GM12872 (cell line): ENCODE data around the gene RHOV.

ENCODE experiments used
- CTCF ChIP-seq: IDR thresholded peaks from 3 replicates; pipeline ENCODE4 v1.5.1; 2011; ENCODE audit warnings: low read depth, mild to moderate bottlenecking, low read length, moderate library complexity; ENCODE audit not compliant: insufficient read depth

RHOV gene

GRCh38 chr15:40869686-40870085 lies 4.3 kb downstream of the RHOV start:
- no peak for TF ChIP-seq CTCF

- no peak for TF ChIP-seq CTCF
Observed at GRCh38 chr15:40867199-40867598, 6.8 kb downstream of the RHOV start.

GRCh38 chr15:40863660-40864270 lies 10.3 kb downstream of the RHOV start:
- TF ChIP-seq CTCF: no peak

GRCh38 chr15:40859206-40859851 lies 14.7 kb downstream of the RHOV start:
- peak; percentile 98 for TF ChIP-seq CTCF

- TF ChIP-seq CTCF: no peak
Observed at GRCh38 chr15:40858706-40859105, 15.3 kb downstream of the RHOV start.

- TF ChIP-seq CTCF: peak; percentile 99
Observed at GRCh38 chr15:40857601-40858341, 16.3 kb downstream of the RHOV start.

GRCh38 chr15:40856746-40857145 lies 17.3 kb downstream of the RHOV start:
- TF ChIP-seq CTCF: no peak
